ENCODE data around the gene CROCC.
"Not testable (repeated sequence)": the region's sequence is repeated elsewhere in the genome, so short reads cannot be mapped to it uniquely, and the experiment has no call there.

DNA sequence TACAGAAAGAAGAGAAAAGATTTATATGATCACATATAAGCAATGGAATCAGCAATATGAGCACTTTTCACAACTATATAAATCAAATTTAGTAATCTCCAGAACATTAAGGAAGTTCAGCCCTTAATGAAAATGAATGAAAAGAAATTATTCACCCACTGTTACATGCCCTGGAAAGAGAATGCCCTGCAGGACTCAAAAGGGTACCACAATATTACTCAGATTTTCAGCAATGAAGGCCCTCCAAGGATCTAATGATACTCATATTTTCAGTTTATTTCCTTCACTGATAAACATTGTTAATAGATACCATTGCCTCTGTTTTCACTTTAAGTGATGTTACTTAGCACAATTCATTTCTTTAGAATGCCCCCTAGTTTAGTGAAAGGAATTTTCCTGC is 23.4 kb upstream of the CROCC start:
- TF ChIP-seq, protein P1, sequence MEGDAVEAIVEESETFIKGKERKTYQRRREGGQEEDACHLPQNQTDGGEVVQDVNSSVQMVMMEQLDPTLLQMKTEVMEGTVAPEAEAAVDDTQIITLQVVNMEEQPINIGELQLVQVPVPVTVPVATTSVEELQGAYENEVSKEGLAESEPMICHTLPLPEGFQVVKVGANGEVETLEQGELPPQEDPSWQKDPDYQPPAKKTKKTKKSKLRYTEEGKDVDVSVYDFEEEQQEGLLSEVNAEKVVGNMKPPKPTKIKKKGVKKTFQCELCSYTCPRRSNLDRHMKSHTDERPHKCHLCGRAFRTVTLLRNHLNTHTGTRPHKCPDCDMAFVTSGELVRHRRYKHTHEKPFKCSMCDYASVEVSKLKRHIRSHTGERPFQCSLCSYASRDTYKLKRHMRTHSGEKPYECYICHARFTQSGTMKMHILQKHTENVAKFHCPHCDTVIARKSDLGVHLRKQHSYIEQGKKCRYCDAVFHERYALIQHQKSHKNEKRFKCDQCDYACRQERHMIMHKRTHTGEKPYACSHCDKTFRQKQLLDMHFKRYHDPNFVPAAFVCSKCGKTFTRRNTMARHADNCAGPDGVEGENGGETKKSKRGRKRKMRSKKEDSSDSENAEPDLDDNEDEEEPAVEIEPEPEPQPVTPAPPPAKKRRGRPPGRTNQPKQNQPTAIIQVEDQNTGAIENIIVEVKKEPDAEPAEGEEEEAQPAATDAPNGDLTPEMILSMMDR (IDR thresholded peaks at IDR 0.05), result not testable (repeated sequence)
- not testable (repeated sequence) for TF ChIP-seq TCF12 (IDR thresholded peaks at IDR 0.05); EP300 (IDR thresholded peaks at IDR 0.05; ENCODE audit: borderline replicate concordance in 1 of 2, low read depth in 1 of 2, low read length in 1 of 2)
